Mesothelial cell of epicardium (in vitro differentiated cells): ENCODE data around the gene CHRM5. TPM values are rescaled to one million over a fixed set of nuclear protein-coding genes. Genes with fewer than 3 reads are reported as not detected.
"Not testable (repeated sequence)": the region's sequence is repeated elsewhere in the genome, so short reads cannot be mapped to it uniquely, and the experiment has no call there.

Experiments
- DNase-seq, 2 experiments: peaks; one replicate each; pipeline ENCODE4 v3.0.0; 2021; ENCODE audit warnings: low spot score in 2 of 2; ENCODE audit not compliant: unreplicated experiment in 2 of 2
- H3K27ac Mint-ChIP-seq: 2 replicates; pipeline ENCODE4 v1.8.0; 2021; ENCODE audit warnings: mixed read lengths
- H3K27me3 Mint-ChIP-seq: 2 replicates; pipeline ENCODE4 v1.8.0; 2021; ENCODE audit warnings: low read depth, mixed read lengths
- H3K36me3 Mint-ChIP-seq: 2 replicates; pipeline ENCODE4 v1.8.0; 2021; ENCODE audit warnings: mixed read lengths
- H3K4me1 Mint-ChIP-seq: 2 replicates; pipeline ENCODE4 v1.8.0; 2021; ENCODE audit warnings: mixed read lengths
- H3K4me3 Mint-ChIP-seq: 2 replicates; pipeline ENCODE4 v1.8.0; 2021; ENCODE audit warnings: mild to moderate bottlenecking, moderate library complexity, mixed read lengths
- H3K9me3 Mint-ChIP-seq: 2 replicates; pipeline ENCODE4 v1.8.0; 2021; ENCODE audit warnings: mixed read lengths
- total RNA-seq: library from RNA; stranded (reverse); gene quantifications from 3 replicates; pipeline ENCODE4 v1.2.1, GENCODE V29; 2021
- TF ChIP-seq, protein P1 (sequence below): fragments of 200-600 bp; sonication (generic); IDR thresholded peaks from one replicate; pipeline ENCODE4 v1.5.0; 2021; ENCODE audit warnings: antibody characterized with exemption; ENCODE audit not compliant: unreplicated experiment

Gene CHRM5
- total RNA-seq, 1 donor from 2014 or later = 0.13 TPM

DNA sequence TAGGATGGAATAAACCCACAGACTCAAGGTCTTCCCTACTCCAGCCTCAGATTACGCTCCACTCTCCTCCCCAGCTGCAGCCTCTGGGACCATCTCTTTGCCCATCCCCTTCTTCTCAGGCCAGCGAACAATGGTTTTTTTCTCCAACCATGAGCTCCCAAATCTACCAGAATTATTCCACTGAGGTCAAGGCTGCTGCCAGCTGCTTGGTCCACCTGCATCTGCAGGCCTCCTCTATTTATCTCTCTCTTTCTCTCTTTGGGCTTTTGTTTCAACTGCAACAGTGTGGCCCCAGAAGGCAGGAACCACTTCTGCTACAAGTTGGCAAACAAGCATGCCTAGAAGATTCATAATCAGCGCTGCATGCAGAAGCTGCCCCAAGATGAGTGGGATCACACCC is 19.1 kb downstream of the CHRM5 start:
- no peak for DNase-seq
- Mint-ChIP-seq H3K4me3 (no peak overlapping the region), H3K4me1 (peaks cover 5% of the 10 kb centered on the region), H3K27ac (no peak overlapping the region), H3K27me3 (no peaks in the 10 kb centered on the region), H3K9me3 (no peaks in the 10 kb centered on the region), H3K36me3 (no peaks in the 10 kb centered on the region)
- TF ChIP-seq, protein P1, sequence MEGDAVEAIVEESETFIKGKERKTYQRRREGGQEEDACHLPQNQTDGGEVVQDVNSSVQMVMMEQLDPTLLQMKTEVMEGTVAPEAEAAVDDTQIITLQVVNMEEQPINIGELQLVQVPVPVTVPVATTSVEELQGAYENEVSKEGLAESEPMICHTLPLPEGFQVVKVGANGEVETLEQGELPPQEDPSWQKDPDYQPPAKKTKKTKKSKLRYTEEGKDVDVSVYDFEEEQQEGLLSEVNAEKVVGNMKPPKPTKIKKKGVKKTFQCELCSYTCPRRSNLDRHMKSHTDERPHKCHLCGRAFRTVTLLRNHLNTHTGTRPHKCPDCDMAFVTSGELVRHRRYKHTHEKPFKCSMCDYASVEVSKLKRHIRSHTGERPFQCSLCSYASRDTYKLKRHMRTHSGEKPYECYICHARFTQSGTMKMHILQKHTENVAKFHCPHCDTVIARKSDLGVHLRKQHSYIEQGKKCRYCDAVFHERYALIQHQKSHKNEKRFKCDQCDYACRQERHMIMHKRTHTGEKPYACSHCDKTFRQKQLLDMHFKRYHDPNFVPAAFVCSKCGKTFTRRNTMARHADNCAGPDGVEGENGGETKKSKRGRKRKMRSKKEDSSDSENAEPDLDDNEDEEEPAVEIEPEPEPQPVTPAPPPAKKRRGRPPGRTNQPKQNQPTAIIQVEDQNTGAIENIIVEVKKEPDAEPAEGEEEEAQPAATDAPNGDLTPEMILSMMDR = no peak

DNA sequence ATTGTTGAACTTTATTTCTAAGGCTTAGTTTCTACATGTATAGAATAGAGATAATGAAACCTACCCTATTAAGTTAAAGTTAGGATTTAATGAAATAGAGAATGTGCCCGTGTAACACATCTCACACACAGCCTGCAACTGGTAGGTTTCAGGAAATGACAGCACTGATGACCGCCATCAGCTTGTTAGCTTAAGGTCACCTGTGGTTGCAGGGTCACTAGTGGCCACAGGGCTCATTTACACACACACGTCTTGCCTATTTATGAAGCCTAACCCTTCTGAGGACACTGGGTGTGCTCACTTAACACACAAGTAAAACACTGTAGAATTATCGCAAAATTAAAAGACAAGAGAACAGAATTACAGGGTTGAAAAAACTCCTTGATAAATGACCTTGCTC is 20.1 kb downstream of the CHRM5 start:
- Mint-ChIP-seq H3K27me3 (no peaks in the 10 kb centered on the region), H3K4me1 (peaks cover 5% of the 10 kb centered on the region), H3K36me3 (no peaks in the 10 kb centered on the region), H3K4me3 (no peak overlapping the region), H3K27ac (no peak overlapping the region), H3K9me3 (no peaks in the 10 kb centered on the region)
- DNase-seq = no peak
- TF ChIP-seq, protein P1 = no peak

DNA sequence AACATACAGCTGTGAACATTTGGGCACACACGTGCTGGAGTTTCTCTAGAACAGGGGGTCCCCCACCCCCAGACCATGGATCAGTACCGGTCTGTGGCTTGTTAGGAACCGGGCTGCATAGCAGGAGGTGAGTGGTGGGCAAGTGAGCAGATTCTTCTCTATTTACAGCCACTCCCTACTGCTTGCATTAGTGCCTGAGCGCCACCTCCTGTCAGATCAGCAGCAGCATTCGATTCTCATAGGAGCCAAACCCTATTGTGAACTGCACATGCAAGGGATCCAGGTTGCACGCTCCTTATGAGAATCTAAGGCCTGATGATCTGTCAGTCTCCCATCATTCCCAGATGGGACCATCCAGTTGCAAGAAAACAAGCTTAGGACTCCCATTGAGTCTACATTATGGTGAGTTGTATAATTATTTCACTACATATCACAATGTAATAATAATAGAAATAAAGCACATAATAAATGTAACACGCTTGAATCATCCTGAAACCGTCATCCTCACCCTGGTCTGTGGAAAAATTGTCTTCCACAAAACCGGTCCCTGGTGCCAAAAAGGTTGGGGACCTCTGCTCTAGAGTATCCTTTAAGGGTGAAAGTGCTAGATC is 25.8 kb downstream of the CHRM5 start:
- Mint-ChIP-seq H3K36me3 (no peaks in the 10 kb centered on the region), H3K4me1 (no peaks in the 10 kb centered on the region), H3K27me3 (no peaks in the 10 kb centered on the region), H3K9me3 (no peaks in the 10 kb centered on the region), H3K27ac (no peak overlapping the region), H3K4me3 (no peak overlapping the region)
- no peak for DNase-seq
- TF ChIP-seq, protein P1 = no peak

DNA sequence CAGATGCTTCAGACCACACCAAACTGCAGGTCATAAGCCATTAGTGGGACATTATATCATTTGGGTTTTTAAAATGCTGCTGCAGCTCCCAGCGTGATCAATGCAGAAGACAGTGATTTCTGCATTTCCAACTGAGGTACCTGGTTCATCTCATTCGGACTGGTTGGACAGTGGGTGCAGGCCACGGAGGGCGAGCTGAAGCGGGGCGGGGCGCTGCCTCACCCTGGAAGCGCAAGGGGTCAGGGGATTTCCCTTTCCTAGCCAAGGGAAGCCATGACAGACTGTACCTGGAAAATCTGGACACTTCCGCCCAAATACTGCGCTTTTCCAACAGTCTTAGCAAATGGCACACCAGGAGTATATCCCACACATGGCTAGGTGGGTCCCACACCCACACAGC is 27.4 kb downstream of the CHRM5 start:
- H3K27ac Mint-ChIP-seq, H3K27me3 Mint-ChIP-seq, H3K4me3 Mint-ChIP-seq, H3K36me3 Mint-ChIP-seq, H3K9me3 Mint-ChIP-seq, DNase-seq, H3K4me1 Mint-ChIP-seq: not testable (repeated sequence)

DNA sequence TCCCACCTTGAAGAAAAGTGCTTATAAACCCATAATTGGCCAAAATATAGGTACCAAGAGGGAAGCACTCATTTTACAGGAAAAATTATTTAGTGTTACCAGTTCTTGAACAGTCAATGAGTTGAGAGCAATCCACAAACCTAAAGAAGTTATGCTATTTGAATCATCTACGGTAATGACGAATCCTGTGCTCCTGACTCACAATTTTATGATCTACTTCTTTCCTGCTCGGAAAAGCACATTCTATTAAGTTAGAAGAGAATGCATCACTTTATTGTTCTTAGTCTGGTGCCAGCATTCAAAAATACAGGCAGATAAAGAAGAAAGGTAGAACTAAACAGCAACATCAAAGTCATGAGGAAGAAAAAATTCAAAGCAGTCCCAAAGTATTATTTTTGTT is 33.2 kb downstream of the CHRM5 start:
- H3K36me3 Mint-ChIP-seq = no peaks in the 10 kb centered on the region
- H3K27ac Mint-ChIP-seq = no peak overlapping the region
- H3K9me3 Mint-ChIP-seq = no peaks in the 10 kb centered on the region
- no peak overlapping the region for H3K4me3 Mint-ChIP-seq
- no peak for DNase-seq
- TF ChIP-seq, protein P1 = no peak
- no peaks in the 10 kb centered on the region for H3K4me1 Mint-ChIP-seq
- H3K27me3 Mint-ChIP-seq = no peaks in the 10 kb centered on the region

DNA sequence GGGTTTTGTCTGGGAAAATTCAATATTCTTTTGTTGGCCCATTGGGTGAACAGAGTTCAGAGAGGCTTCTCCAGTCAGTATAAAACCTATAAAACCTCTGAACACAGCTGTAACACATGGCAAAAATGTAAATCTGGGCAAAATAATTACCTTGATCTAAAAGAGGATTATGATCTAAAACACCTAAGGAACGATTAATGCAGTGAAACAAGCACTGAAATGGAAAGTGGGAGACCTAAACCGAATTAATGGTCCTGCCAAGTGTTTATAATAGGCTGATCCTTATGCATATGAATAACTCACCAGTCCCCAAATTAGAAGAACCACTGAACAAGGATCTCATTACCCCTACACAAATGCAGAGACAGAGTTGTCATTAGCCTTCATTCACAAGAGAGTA is 38.1 kb downstream of the CHRM5 start:
- H3K4me1 Mint-ChIP-seq = no peaks in the 10 kb centered on the region
- H3K9me3 Mint-ChIP-seq = no peaks in the 10 kb centered on the region
- DNase-seq = no peak
- no peaks in the 10 kb centered on the region for H3K36me3 Mint-ChIP-seq
- no peak overlapping the region for H3K27ac Mint-ChIP-seq
- H3K27me3 Mint-ChIP-seq = no peaks in the 10 kb centered on the region
- H3K4me3 Mint-ChIP-seq = no peak overlapping the region
- TF ChIP-seq, protein P1 = no peak
